GM18502 (cell line): ENCODE results near the gene PIP4K2A.

Experiments
- ATAC-seq: cut with Tn5 transposase; IDR thresholded peaks from one replicate; pipeline ENCODE4 v1.9.1; 2021; ENCODE audit warnings: mild to moderate bottlenecking; ENCODE audit not compliant: unreplicated experiment, poor library complexity

The PIP4K2A gene

GRCh38 chr10:22570234-22570633, 144.1 kb downstream of the PIP4K2A start:
- no peak for ATAC-seq

GRCh38 chr10:22568928-22569327, 145.4 kb downstream of the PIP4K2A start:
- no peak for ATAC-seq

GRCh38 chr10:22564060-22564459, 150.3 kb downstream of the PIP4K2A start:
- ATAC-seq, result no peak

- ATAC-seq, result no peak
Observed at GRCh38 chr10:22561909-22562308, 152.5 kb downstream of the PIP4K2A start.

GRCh38 chr10:22560913-22561239, 153.5 kb downstream of the PIP4K2A start:
- no peak for ATAC-seq

- ATAC-seq, result no peak
Observed at GRCh38 chr10:22560096-22560912, 154.1 kb downstream of the PIP4K2A start.

GRCh38 chr10:22557321-22557720, 157.1 kb downstream of the PIP4K2A start:
- ATAC-seq, result no peak

GRCh38 chr10:22556774-22557173, 157.6 kb downstream of the PIP4K2A start:
- ATAC-seq, result no peak

GRCh38 chr10:22554461-22555182, 159.8 kb downstream of the PIP4K2A start:
- ATAC-seq, result no peak

- no peak for ATAC-seq
Observed at GRCh38 chr10:22553452-22553995, 160.9 kb downstream of the PIP4K2A start.

- ATAC-seq, result no peak
Observed at GRCh38 chr10:22552888-22553378, 161.4 kb downstream of the PIP4K2A start.

- no peak for ATAC-seq
Observed at GRCh38 chr10:22551681-22552365, 162.6 kb downstream of the PIP4K2A start.

GRCh38 chr10:22550732-22551131, 163.6 kb downstream of the PIP4K2A start:
- ATAC-seq, result no peak

- ATAC-seq, result no peak
Observed at GRCh38 chr10:22548344-22548743, 166.0 kb downstream of the PIP4K2A start.

GRCh38 chr10:22545643-22546042, 168.7 kb downstream of the PIP4K2A start:
- no peak for ATAC-seq

- ATAC-seq, result no peak
Observed at GRCh38 chr10:22544325-22545068, 169.9 kb downstream of the PIP4K2A start.

- no peak for ATAC-seq
Observed at GRCh38 chr10:22542773-22543172, 171.6 kb downstream of the PIP4K2A start.

GRCh38 chr10:22541900-22542299, 172.5 kb downstream of the PIP4K2A start:
- no peak for ATAC-seq

GRCh38 chr10:22539579-22540298, 174.6 kb downstream of the PIP4K2A start:
- ATAC-seq, result no peak
